ENCODE results near the gene EPHB2. TPM values are rescaled to one million over a fixed set of nuclear protein-coding genes. Genes with fewer than 3 reads are reported as not detected.
A peak's percentile ranks its signal among the peaks of the same experiment; 100 is the strongest.

Gene EPHB2
- total RNA-seq, 1 donor from 2014 or later: 40.3 TPM

GRCh38 chr1:22910286-22910685 lies 199.6 kb downstream of the EPHB2 start:
- Mint-ChIP-seq H3K36me3 (peaks cover 21% of the 10 kb centered on the region), H3K4me1 (ENCODE audit: unreplicated experiment) (no peaks in the 10 kb centered on the region), H3K27ac (no peak overlapping the region), H3K9me3 (no peaks in the 10 kb centered on the region), H3K27me3 (no peaks in the 10 kb centered on the region), H3K4me3 (no peak overlapping the region)
- DNase-seq (ENCODE audit: extremely low spot score, unreplicated experiment): no peak
- TF ChIP-seq, protein P1, sequence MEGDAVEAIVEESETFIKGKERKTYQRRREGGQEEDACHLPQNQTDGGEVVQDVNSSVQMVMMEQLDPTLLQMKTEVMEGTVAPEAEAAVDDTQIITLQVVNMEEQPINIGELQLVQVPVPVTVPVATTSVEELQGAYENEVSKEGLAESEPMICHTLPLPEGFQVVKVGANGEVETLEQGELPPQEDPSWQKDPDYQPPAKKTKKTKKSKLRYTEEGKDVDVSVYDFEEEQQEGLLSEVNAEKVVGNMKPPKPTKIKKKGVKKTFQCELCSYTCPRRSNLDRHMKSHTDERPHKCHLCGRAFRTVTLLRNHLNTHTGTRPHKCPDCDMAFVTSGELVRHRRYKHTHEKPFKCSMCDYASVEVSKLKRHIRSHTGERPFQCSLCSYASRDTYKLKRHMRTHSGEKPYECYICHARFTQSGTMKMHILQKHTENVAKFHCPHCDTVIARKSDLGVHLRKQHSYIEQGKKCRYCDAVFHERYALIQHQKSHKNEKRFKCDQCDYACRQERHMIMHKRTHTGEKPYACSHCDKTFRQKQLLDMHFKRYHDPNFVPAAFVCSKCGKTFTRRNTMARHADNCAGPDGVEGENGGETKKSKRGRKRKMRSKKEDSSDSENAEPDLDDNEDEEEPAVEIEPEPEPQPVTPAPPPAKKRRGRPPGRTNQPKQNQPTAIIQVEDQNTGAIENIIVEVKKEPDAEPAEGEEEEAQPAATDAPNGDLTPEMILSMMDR (conservative IDR thresholded peaks at IDR 0.05): no peak

- Mint-ChIP-seq H3K9me3 (no peaks in the 10 kb centered on the region), H3K27ac (no peak overlapping the region), H3K4me3 (no peak overlapping the region), H3K4me1 (ENCODE audit: unreplicated experiment) (no peaks in the 10 kb centered on the region), H3K36me3 (peaks cover 16% of the 10 kb centered on the region), H3K27me3 (no peaks in the 10 kb centered on the region)
- no peak for DNase-seq (ENCODE audit: extremely low spot score, unreplicated experiment)
- TF ChIP-seq, protein P1 (conservative IDR thresholded peaks at IDR 0.05): peak; percentile 46
Measured at GRCh38 chr1:22910986-22911651, 200.5 kb downstream of the EPHB2 start.

DNA sequence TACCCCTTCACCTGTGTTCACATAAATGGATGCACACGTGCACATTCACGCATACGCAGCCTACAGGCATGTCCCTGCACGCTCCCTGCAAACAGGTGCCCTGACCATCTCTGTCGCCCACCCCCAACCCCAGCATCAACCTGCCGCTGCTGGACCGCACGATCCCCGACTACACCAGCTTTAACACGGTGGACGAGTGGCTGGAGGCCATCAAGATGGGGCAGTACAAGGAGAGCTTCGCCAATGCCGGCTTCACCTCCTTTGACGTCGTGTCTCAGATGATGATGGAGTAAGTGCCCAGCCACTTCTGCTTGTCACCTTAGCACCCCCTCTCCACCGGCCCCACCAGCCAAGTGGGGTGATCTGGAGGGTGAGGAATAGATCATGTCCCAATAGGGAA lies 201.7 kb downstream of the EPHB2 start:
- no peaks in the 10 kb centered on the region for H3K9me3 Mint-ChIP-seq
- peaks cover 11% of the 10 kb centered on the region for H3K36me3 Mint-ChIP-seq

GRCh38 chr1:22913421-22914141 lies 202.9 kb downstream of the EPHB2 start:
- TF ChIP-seq, protein P1 (conservative IDR thresholded peaks at IDR 0.05): no peak
- H3K4me1 Mint-ChIP-seq (ENCODE audit: unreplicated experiment): peaks cover 7% of the 10 kb centered on the region
- no peak overlapping the region for H3K27ac Mint-ChIP-seq
- no peaks in the 10 kb centered on the region for H3K9me3 Mint-ChIP-seq
- H3K36me3 Mint-ChIP-seq: peaks cover 5% of the 10 kb centered on the region
- H3K4me3 Mint-ChIP-seq: no peak overlapping the region
- no peaks in the 10 kb centered on the region for H3K27me3 Mint-ChIP-seq
- DNase-seq (ENCODE audit: extremely low spot score, unreplicated experiment): no peak

More for the DNA sequence above, 201.7 kb downstream of the EPHB2 start:
- H3K27me3 Mint-ChIP-seq: no peaks in the 10 kb centered on the region
- TF ChIP-seq, protein P1 (conservative IDR thresholded peaks at IDR 0.05): no peak
- DNase-seq (ENCODE audit: extremely low spot score, unreplicated experiment): no peak
- peaks cover 2% of the 10 kb centered on the region for H3K4me1 Mint-ChIP-seq (ENCODE audit: unreplicated experiment)
- no peak overlapping the region for H3K27ac Mint-ChIP-seq
- no peak overlapping the region for H3K4me3 Mint-ChIP-seq

- Mint-ChIP-seq H3K27ac (no peak overlapping the region), H3K4me1 (ENCODE audit: unreplicated experiment) (peaks cover 10% of the 10 kb centered on the region), H3K27me3 (no peaks in the 10 kb centered on the region), H3K4me3 (no peak overlapping the region), H3K9me3 (no peaks in the 10 kb centered on the region), H3K36me3 (peaks cover 4% of the 10 kb centered on the region)
- TF ChIP-seq, protein P1 (conservative IDR thresholded peaks at IDR 0.05): no peak
- DNase-seq (ENCODE audit: extremely low spot score, unreplicated experiment): no peak
Measured at GRCh38 chr1:22914156-22914555, 203.5 kb downstream of the EPHB2 start.

Data from type B pancreatic cell (in vitro differentiated cells).